Upper lobe of right lung (tissue), 1 donor: ENCODE results near the gene ZHX3. TPM values are rescaled to one million over a fixed set of nuclear protein-coding genes. Genes with fewer than 3 reads are reported as not detected.

ENCODE experiments used
- ATAC-seq: fragments of 200-7000 bp; cut with Tn5 transposase; one replicate; pipeline ENCODE4 v1.9.1; 2020; ENCODE audit warnings: mild to moderate bottlenecking, moderate library complexity
- DNase-seq: peaks from one replicate; pipeline ENCODE4 v3.0.0-alpha.2; 2020
- H3K27ac ChIP-seq: fragments of 200-600 bp; one replicate; pipeline ENCODE4 v1.8.0; 2022
- H3K27me3 ChIP-seq: fragments of 200-600 bp; one replicate; pipeline ENCODE4 v1.8.0; 2022; ENCODE audit warnings: mild to moderate bottlenecking
- H3K36me3 ChIP-seq: fragments of 200-600 bp; one replicate; pipeline ENCODE4 v1.8.0; 2022
- H3K4me1 ChIP-seq: fragments of 200-600 bp; one replicate; pipeline ENCODE4 v1.8.0; 2022
- H3K4me3 ChIP-seq: fragments of 200-600 bp; one replicate; pipeline ENCODE4 v1.8.0; 2022; ENCODE audit warnings: mild to moderate bottlenecking
- H3K9me3 ChIP-seq: fragments of 200-600 bp; one replicate; pipeline ENCODE4 v1.8.0; 2022
- intact Hi-C: fragments of 100-400 bp; cut with DNase I; formaldehyde crosslinking; loops from one replicate; pipeline ENCODE4 v1.11.0; 2022
- total RNA-seq: library from RNA; stranded (reverse); fragmentation: NEBNext Ultra II Directional; extraction: Animal tissue kit (Norgen Biotek cat#: 25700); gene quantifications from one replicate; pipeline ENCODE4 v1.2.1, GENCODE V29; 2021
- TF ChIP-seq, protein P1 (sequence below): fragments of 200-600 bp; IDR thresholded peaks from one replicate; pipeline ENCODE4 v1.8.0; 2022; ENCODE audit warnings: antibody characterized with exemption
- donor health status: DM: no; HTN: yes; CAD: no; lungs with severe emphysema.

The ZHX3 gene
- total RNA-seq, 1 donor from 2014 or later = 45.3 TPM

DNA sequence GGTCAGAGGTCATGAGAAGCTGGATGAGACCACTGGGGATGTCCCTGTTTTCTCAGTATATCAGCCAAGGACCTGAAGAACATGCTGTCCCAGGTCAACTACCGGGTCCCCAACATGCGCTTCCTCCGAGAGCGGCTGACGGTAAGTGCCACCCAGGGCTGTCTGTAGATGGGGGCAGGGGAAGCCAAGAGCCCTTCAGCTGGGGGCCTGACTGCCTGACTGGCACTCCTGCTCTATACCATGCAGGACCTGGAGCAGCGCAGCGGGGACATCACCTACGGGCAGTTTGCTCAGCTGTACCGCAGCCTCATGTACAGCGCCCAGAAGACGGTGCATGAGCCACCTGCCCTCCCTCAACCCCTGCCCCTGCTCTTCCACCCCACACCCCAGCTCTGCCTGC is 155.1 kb downstream of the ZHX3 start:
- Histone ChIP-seq H3K27ac (no peak overlapping the region), H3K9me3 (no peaks in the 10 kb centered on the region), H3K4me3 (no peak overlapping the region), H3K36me3 (peaks cover 65% of the 10 kb centered on the region), H3K27me3 (no peaks in the 10 kb centered on the region), H3K4me1 (peaks cover 24% of the 10 kb centered on the region)
- intact Hi-C loops = no loop called here
- TF ChIP-seq, protein P1, sequence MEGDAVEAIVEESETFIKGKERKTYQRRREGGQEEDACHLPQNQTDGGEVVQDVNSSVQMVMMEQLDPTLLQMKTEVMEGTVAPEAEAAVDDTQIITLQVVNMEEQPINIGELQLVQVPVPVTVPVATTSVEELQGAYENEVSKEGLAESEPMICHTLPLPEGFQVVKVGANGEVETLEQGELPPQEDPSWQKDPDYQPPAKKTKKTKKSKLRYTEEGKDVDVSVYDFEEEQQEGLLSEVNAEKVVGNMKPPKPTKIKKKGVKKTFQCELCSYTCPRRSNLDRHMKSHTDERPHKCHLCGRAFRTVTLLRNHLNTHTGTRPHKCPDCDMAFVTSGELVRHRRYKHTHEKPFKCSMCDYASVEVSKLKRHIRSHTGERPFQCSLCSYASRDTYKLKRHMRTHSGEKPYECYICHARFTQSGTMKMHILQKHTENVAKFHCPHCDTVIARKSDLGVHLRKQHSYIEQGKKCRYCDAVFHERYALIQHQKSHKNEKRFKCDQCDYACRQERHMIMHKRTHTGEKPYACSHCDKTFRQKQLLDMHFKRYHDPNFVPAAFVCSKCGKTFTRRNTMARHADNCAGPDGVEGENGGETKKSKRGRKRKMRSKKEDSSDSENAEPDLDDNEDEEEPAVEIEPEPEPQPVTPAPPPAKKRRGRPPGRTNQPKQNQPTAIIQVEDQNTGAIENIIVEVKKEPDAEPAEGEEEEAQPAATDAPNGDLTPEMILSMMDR = no peak
- no peak for DNase-seq
- ATAC-seq = no peak

DNA sequence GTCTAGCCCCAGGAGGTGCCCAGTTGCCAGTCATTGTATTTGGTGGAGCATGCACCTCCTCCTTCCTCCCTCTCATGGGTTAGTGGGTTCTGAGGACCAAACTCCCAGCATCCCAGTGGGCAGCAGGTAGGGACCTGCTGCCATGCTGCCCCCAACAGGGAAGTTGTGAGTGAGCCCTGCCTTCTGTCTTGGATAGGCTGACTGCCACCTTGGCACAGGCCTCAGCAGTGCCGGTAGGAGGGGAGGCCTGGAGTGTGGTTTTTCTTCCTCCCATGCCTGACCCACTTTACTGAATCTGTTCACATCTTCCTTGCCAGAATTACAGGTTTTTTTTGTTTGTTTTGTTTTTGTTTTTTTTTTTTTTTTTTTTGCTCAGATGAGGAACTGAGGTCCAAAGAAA is 155.6 kb downstream of the ZHX3 start:
- H3K27me3 ChIP-seq = no peaks in the 10 kb centered on the region
- DNase-seq (no peak), ATAC-seq (no peak)
- peaks cover 29% of the 10 kb centered on the region for H3K4me1 ChIP-seq
- intact Hi-C loops = no loop called here
- TF ChIP-seq, protein P1 = no peak
- H3K36me3 ChIP-seq = peaks cover 60% of the 10 kb centered on the region
- no peak overlapping the region for H3K4me3 ChIP-seq
- H3K9me3 ChIP-seq = no peaks in the 10 kb centered on the region
- no peak overlapping the region for H3K27ac ChIP-seq

DNA sequence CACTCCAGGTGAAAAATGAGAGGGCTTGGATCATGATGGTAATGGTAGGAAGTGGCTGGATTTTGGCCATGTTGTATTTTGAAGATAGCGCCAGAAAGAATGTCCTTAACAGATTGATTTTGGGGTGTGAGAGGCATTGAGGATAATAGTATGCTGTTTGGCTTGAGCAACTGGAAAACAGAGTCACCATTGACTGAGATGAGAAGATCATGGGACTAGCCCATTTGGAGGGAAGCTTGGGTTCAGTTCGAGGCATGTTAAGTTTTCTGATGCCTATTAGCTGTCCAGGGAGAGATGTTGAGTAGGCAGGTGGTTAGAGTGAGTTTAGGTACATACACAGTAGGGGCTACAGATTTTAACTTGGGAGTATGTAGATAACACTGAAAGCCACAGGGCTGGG is 156.8 kb downstream of the ZHX3 start:
- H3K27me3 ChIP-seq = no peaks in the 10 kb centered on the region
- H3K27ac ChIP-seq = no peak overlapping the region
- intact Hi-C loops = no loop called here
- peaks cover 48% of the 10 kb centered on the region for H3K36me3 ChIP-seq
- no peak overlapping the region for H3K4me3 ChIP-seq
- no peaks in the 10 kb centered on the region for H3K9me3 ChIP-seq
- peaks cover 37% of the 10 kb centered on the region for H3K4me1 ChIP-seq
- DNase-seq (no peak), ATAC-seq (no peak)
- TF ChIP-seq, protein P1 = no peak

DNA sequence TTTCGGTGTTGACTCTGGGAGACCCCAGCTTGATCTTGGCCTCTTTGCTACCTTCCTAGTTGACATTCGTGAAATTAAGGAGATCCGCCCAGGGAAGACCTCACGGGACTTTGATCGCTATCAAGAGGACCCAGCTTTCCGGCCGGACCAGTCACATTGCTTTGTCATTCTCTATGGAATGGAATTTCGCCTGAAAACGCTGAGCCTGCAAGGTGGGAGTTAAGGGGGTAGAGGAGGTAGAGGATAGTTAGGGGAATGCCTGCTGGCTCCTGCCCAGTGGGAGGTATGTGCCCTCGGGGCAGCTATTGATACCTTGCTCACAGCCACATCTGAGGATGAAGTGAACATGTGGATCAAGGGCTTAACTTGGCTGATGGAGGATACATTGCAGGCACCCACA is 158.0 kb downstream of the ZHX3 start:
- Histone ChIP-seq H3K27me3 (no peaks in the 10 kb centered on the region), H3K27ac (no peak overlapping the region), H3K4me1 (peaks cover 45% of the 10 kb centered on the region), H3K4me3 (no peak overlapping the region), H3K36me3 (peaks cover 36% of the 10 kb centered on the region), H3K9me3 (no peaks in the 10 kb centered on the region)
- ATAC-seq (no peak), DNase-seq (no peak)
- intact Hi-C loops = no loop called here
- TF ChIP-seq, protein P1 = no peak

DNA sequence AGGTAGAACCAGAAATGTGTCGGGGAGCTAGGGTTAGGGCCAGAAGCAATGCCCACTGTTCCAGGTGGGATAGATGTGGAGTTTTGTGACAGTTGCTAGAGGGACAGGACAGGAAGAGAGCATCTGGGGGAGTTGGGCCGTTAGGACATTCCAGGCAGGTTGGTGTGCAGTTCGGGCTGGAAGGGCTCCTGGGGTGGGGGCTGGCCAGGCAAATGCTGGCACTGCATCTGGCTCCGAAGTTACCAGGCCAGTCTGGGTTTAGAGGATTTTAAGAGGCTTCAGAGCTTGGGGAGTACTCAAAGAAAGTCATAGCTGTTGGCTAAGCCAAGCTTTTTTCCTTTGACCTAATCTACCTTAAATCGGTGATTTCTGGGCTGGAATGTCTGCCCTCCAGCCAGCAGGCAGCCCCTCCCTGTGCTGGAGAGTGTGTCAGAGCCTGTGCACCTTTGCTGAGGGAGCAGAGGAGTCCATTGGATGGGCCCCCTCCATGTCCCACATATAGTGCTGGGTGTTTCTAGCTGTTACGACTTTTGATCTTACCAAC is 159.4 kb downstream of the ZHX3 start:
- no peak for ATAC-seq
- peaks cover 56% of the 10 kb centered on the region for H3K4me1 ChIP-seq
- peak overlapping the region; percentile 20 for H3K27ac ChIP-seq
- no peak for DNase-seq
- TF ChIP-seq, protein P1 = no peak
- no peaks in the 10 kb centered on the region for H3K9me3 ChIP-seq
- H3K27me3 ChIP-seq = no peaks in the 10 kb centered on the region
- intact Hi-C loops = no loop called here
- peaks cover 22% of the 10 kb centered on the region for H3K36me3 ChIP-seq
- no peak overlapping the region for H3K4me3 ChIP-seq

DNA sequence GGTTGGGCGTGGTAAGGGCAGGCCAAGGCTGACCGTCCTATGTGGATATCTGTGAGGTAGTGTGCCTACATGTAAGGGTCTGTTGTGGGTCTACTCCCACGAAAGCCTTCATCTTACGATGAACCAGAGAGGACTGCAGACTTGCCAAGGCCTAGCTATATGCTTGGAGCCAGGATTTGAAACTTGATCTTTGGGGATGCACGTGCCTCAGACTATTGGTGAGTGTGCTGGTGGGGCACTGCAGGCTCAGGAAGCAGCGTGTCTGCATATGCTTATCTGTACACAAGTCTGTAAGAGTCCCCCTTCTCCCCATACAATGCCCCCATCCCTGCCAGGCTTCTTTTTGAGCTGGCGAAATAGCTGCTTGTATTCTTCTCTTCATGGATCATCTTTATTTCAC is 162.3 kb downstream of the ZHX3 start:
- ATAC-seq = no peak
- H3K36me3 ChIP-seq = peaks cover 5% of the 10 kb centered on the region
- intact Hi-C loops = no loop called here
- H3K4me3 ChIP-seq = no peak overlapping the region
- no peak overlapping the region for H3K27ac ChIP-seq
- no peak for DNase-seq
- peaks cover 83% of the 10 kb centered on the region for H3K4me1 ChIP-seq
- TF ChIP-seq, protein P1 = no peak
- H3K9me3 ChIP-seq = no peaks in the 10 kb centered on the region
- H3K27me3 ChIP-seq = no peaks in the 10 kb centered on the region
